Measurements from ENCODE around the gene TBCB. TPM values are rescaled to one million over a fixed set of nuclear protein-coding genes. Genes with fewer than 3 reads are reported as not detected.

The TBCB gene
- polyA plus RNA-seq, 3 donors, result 167 to 233 (median 178) TPM

DNA sequence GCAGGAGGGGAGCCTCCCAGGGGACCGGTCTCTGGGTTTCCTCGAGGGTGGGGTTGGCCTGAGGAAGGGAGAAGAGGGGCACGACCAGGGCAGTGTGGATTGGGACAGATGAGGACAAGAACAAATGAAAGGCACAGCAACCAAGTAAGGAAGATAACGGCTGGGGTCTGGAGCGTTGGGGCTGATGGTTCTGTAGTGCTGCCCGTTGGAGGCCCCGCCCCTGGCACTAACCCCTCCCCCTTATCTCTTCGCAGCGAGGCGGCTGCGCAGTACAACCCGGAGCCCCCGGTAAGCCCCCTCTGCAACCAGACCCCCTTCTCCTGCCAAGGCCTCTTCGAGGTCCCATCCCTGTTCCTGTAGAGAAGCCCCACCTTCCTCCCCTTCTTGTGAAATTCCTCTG lies 26.8 kb downstream of the TBCB start:
- peak overlapping the region in 1 of 2 donors; percentile 46 for H3K27ac ChIP-seq (ENCODE audit: low read depth in 1 of 2, low read length in 2 of 2)
- no peaks in the 10 kb centered on the region for H3K9me3 ChIP-seq (replicated peaks in 1 of 2; ENCODE audit: control insufficient read depth in 1 of 2, insufficient read depth in 1 of 2, low read length in 2 of 2)
- peaks cover 23 to 34% of the 10 kb centered on the region in 2 donors for H3K4me1 ChIP-seq (ENCODE audit: control insufficient read depth in 1 of 2, insufficient read depth in 2 of 2, low read length in 2 of 2)
- peaks cover 18% of the 10 kb centered on the region for H3K4me1 Mint-ChIP-seq
- H3K4me3 Mint-ChIP-seq, result peak overlapping the region in 1 of 2 donors; percentile 16
- H3K79me2 ChIP-seq (ENCODE audit: insufficient read depth, low read length), result peaks cover 40% of the 10 kb centered on the region
- DNase-seq, result no peak
- no peak overlapping the region for H3K4me3 ChIP-seq (replicated peaks in 1 of 3; ENCODE audit: low read depth in 2 of 3, low read length in 3 of 3)
- H3K9me3 Mint-ChIP-seq, result peaks cover 0 to 4% (median 0%) of the 10 kb centered on the region in 7 donors
- peak overlapping the region in 4 of 7 donors; percentile 6 to 98 (median 88) for H3K27ac Mint-ChIP-seq
- peaks cover 49 to 51% of the 10 kb centered on the region in 2 donors for H3K36me3 Mint-ChIP-seq
- no peak overlapping the region for H2AFZ ChIP-seq (ENCODE audit: insufficient read depth, low read depth, low read length, poor library complexity, severe bottlenecking)
- H3K27me3 ChIP-seq (ENCODE audit: control insufficient read depth in 2 of 2, insufficient read depth in 2 of 2, low read length in 2 of 2), result no peaks in the 10 kb centered on the region
- no peak overlapping the region for H3K9ac ChIP-seq (ENCODE audit: insufficient read depth, low read length, poor library complexity, severe bottlenecking)
- 85% methylated on average over 9 of the region's 14 CpGs for WGBS (ENCODE audit: insufficient coverage)
- peaks cover 0 to 4% (median 3%) of the 10 kb centered on the region in 3 donors for H3K27me3 Mint-ChIP-seq (ENCODE audit: low read depth in 3 of 3)
- H3K36me3 ChIP-seq (replicated peaks in 1 of 2; ENCODE audit: control insufficient read depth in 1 of 2, insufficient read depth in 2 of 2, low read length in 2 of 2), result peaks cover 40 to 50% of the 10 kb centered on the region in 2 donors
- peaks cover 55% of the 10 kb centered on the region for H4K20me1 ChIP-seq (ENCODE audit: insufficient read depth, low read length)
- peak overlapping the region; percentile 99 for H3K4me2 ChIP-seq (replicated peaks; ENCODE audit: extremely low read depth, low read length, poor library complexity, severe bottlenecking)
- TF ChIP-seq, protein P1, sequence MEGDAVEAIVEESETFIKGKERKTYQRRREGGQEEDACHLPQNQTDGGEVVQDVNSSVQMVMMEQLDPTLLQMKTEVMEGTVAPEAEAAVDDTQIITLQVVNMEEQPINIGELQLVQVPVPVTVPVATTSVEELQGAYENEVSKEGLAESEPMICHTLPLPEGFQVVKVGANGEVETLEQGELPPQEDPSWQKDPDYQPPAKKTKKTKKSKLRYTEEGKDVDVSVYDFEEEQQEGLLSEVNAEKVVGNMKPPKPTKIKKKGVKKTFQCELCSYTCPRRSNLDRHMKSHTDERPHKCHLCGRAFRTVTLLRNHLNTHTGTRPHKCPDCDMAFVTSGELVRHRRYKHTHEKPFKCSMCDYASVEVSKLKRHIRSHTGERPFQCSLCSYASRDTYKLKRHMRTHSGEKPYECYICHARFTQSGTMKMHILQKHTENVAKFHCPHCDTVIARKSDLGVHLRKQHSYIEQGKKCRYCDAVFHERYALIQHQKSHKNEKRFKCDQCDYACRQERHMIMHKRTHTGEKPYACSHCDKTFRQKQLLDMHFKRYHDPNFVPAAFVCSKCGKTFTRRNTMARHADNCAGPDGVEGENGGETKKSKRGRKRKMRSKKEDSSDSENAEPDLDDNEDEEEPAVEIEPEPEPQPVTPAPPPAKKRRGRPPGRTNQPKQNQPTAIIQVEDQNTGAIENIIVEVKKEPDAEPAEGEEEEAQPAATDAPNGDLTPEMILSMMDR (IDR thresholded peaks at IDR 0.05), result no peak
- intact Hi-C loops (cut with micrococcal nuclease), result loop anchor here in 1 of 2 donors (10.0 kb wide), 1 partner anchor 397 kb away; the partner anchor contains the start of genes IGFLR1, LIN37, PSENEN and U2AF1L4

DNA sequence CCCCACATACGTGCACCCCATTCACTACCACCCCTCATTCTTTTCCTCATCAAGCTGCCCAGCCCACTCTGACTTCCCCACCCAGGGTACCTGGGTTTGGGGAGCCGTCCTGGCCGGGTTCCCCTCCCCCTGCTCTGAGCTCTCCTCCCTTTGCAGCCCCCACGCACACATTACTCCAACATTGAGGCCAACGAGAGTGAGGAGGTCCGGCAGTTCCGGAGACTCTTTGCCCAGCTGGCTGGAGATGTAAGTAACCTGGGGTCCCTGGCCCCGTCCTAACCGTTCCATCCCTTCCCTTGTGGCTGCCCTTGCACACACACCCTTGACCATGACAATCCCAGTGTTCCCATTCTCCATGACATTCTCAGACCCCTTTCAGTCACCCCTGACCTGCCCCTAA lies 27.2 kb downstream of the TBCB start:
- Histone ChIP-seq H3K27me3 (ENCODE audit: control insufficient read depth in 2 of 2, insufficient read depth in 2 of 2, low read length in 2 of 2) (no peaks in the 10 kb centered on the region), H3K9me3 (replicated peaks in 1 of 2; ENCODE audit: control insufficient read depth in 1 of 2, insufficient read depth in 1 of 2, low read length in 2 of 2) (no peaks in the 10 kb centered on the region), H4K20me1 (ENCODE audit: insufficient read depth, low read length) (peaks cover 59% of the 10 kb centered on the region), H3K4me1 (ENCODE audit: control insufficient read depth in 1 of 2, insufficient read depth in 2 of 2, low read length in 2 of 2) (peaks cover 21 to 30% of the 10 kb centered on the region in 2 donors), H2AFZ (ENCODE audit: insufficient read depth, low read depth, low read length, poor library complexity, severe bottlenecking) (no peak overlapping the region), H3K79me2 (ENCODE audit: insufficient read depth, low read length) (peaks cover 40% of the 10 kb centered on the region), H3K27ac (ENCODE audit: low read depth in 1 of 2, low read length in 2 of 2) (no peak overlapping the region), H3K4me2 (replicated peaks; ENCODE audit: extremely low read depth, low read length, poor library complexity, severe bottlenecking) (no peak overlapping the region), H3K4me3 (replicated peaks in 1 of 3; ENCODE audit: low read depth in 2 of 3, low read length in 3 of 3) (no peak overlapping the region), H3K9ac (ENCODE audit: insufficient read depth, low read length, poor library complexity, severe bottlenecking) (no peak overlapping the region), H3K36me3 (replicated peaks in 1 of 2; ENCODE audit: control insufficient read depth in 1 of 2, insufficient read depth in 2 of 2, low read length in 2 of 2) (peaks cover 43 to 55% of the 10 kb centered on the region in 2 donors)
- intact Hi-C loops (cut with micrococcal nuclease), result loop anchor here in 1 of 2 donors (10.0 kb wide), 1 partner anchor 398 kb away; the partner anchor contains the start of genes IGFLR1, LIN37, PSENEN and U2AF1L4
- WGBS (ENCODE audit: insufficient coverage), result 93% methylated on average over 9 of the region's 9 CpGs
- no peak for DNase-seq
- peaks cover 0 to 4% (median 3%) of the 10 kb centered on the region in 3 donors for H3K27me3 Mint-ChIP-seq (ENCODE audit: low read depth in 3 of 3)
- H3K4me3 Mint-ChIP-seq, result no peak overlapping the region
- H3K9me3 Mint-ChIP-seq, result peaks cover 0 to 4% (median 0%) of the 10 kb centered on the region in 7 donors
- TF ChIP-seq, protein P1 (IDR thresholded peaks at IDR 0.05), result no peak
- H3K27ac Mint-ChIP-seq, result peak overlapping the region in 4 of 7 donors; percentile 42 to 98 (median 78)
- H3K4me1 Mint-ChIP-seq, result peaks cover 14% of the 10 kb centered on the region
- H3K36me3 Mint-ChIP-seq, result peaks cover 53 to 55% of the 10 kb centered on the region in 2 donors

Measured in CD14-positive monocyte (primary cell).